Putamen (tissue), 1 donor: ENCODE data around the gene HDAC8.
"Not testable (repeated sequence)": the region's sequence is repeated elsewhere in the genome, so short reads cannot be mapped to it uniquely, and the experiment has no call there.

Experiments
- DNase-seq: peaks from one replicate; pipeline ENCODE4 v3.0.0-alpha.2; 2016; ENCODE audit warnings: low spot score

HDAC8 gene

DNA sequence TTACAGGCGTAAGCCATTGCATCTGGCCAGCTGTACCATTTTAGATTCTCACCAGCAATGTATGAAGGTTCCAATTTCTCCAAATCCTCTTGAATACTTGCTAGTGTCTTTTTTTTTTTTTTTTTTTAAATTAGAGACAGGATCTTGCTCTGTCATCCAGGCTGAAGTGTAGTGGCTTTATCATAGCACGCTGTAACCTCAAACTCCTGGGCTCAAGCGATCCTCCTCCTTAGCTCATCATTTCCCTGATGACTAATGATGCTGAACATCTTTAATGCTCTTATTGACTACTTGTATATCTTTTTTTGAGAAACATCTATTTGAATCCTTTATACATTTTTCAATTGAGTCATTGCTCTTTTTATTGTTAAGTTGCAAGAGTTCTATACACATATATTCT is 40.3 kb downstream of the HDAC8 start:
- DNase-seq, result no peak

DNA sequence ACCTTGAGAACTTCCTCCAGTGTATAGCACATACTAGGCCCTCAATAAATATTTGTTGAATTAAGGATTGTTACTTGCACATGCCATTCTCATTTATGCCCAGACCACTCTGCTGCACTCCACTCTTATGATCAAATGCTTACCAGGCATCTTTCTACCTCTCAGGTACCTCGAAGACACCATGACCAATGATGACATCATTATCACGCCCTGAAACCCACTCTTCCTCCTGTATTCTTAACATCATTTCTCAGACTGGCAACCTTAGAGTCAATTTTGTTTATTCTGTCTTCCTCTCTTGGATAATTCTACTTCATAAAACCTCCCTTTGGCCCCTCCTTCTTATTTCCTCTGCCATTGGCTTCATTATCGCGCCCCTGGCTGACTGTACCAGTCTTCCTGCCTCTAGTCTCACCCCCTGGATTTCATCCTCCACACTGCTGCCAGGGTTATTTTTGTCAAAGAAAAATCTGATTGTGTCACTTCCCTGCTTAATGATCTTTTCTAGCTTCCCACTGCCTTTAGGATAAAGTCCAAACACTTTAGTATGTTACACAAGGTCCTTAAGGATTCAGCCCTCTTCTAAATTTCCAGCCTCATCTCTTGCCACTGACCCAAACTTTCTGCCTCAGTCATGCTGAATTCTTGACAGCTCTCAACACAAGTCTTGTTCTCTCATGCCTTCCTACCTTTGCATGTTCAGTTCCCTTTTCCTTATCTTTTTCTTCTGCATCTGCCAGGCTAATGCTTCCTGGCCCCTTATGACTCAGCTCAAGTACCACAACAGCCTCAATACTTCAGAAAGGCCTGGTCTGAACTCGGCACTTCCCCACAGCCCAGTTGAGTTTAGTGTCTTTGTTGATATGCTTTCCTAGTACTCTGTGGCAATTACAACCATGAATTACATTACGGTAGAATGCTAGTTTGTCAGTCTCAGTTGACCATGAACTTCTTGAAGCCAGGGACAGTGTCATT is 45.8 kb downstream of the HDAC8 start:
- no peak for DNase-seq

DNA sequence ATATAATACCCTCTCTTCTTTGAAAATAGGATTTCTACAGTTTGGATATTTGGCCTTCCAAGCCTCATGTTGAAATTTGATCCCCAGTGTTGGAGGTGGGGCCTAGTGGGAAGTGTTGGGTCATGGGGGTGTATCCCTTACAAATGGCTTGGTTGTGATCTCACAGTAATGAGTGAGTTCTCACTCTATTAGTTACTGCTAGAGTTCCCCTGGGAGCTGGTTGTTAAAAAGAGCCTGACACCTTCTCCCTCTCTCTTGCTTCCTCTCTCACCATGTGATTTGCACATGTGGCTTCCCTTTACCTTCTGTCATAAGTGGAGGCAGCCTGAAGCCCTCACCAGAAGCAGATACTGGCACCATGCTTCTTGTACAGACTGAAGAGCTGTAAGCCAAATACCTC is 73.9 kb downstream of the HDAC8 start:
- no peak for DNase-seq

DNA sequence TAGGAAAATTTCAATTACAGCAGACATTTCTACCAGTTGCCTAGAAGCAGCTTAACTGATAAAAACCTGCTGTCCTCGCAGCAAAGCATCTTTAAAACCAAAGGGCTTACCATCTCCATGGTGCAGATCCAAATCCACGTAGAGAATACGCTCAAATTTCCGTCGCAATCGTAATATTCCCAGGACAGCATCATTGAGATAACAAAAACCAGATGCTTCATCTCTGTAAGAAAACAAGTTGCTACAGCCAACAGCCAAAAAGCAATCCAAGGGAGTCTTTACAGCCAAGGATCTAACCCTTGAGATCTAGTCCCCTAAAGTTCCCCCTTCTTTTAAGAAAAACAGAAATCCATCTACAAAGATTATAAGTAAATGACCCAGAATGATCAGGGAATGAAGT is 77.6 kb downstream of the HDAC8 start:
- no peak for DNase-seq

DNA sequence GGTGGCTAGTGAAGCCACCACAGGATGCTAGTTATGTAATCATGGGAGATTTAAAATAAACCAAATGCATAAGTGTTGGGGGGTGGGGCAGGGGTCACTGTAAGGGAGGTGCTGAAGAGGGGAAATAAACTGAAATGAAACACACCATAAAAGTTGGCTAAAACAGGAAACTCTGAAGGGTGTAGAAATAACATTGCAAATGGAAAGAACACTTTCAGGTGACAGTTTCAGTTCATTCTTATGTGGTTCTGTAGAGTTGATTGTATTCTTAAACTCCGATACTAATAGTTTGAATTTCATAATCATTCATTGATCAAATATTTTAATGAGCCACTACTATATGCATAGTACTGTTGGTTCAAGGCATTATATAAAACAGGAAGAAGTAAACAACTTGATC is 80.1 kb downstream of the HDAC8 start:
- DNase-seq, result no peak

DNA sequence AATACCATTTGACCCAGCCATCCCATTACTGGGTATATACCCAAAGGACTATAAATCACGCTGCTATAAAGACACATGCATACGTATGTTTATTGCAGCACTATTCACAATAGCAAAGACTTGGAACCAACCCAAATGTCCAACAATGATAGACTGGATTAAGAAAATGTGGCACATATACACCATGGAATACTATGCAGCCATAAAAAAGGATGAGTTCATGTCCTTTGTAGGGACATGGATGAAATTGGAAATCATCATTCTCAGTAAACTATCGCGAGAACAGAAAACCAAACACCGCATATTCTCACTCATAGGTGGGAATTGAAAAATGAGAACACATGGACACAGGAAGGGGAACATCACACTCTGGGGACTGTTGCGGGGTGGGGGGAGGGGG is 82.4 kb downstream of the HDAC8 start:
- DNase-seq, result not testable (repeated sequence)

DNA sequence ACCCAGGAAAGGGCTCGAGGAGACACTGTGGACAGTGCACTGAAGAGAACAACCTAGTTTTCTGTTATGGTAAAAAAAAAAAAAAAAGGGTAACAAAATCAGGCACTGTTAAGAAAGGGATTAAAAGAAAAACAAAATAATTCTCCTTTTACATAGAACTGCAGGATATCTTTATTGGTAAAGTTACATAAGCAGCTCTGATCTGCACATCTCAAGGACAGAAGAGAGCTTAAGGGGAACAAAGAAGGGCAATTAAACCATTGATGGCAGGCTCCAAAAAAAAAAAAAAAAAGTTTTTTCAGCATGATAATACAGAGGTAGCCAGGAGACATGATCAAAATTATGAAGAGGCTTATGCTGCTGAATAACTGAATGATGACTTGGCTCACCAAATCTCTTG is 85.0 kb downstream of the HDAC8 start:
- DNase-seq, result no peak

DNA sequence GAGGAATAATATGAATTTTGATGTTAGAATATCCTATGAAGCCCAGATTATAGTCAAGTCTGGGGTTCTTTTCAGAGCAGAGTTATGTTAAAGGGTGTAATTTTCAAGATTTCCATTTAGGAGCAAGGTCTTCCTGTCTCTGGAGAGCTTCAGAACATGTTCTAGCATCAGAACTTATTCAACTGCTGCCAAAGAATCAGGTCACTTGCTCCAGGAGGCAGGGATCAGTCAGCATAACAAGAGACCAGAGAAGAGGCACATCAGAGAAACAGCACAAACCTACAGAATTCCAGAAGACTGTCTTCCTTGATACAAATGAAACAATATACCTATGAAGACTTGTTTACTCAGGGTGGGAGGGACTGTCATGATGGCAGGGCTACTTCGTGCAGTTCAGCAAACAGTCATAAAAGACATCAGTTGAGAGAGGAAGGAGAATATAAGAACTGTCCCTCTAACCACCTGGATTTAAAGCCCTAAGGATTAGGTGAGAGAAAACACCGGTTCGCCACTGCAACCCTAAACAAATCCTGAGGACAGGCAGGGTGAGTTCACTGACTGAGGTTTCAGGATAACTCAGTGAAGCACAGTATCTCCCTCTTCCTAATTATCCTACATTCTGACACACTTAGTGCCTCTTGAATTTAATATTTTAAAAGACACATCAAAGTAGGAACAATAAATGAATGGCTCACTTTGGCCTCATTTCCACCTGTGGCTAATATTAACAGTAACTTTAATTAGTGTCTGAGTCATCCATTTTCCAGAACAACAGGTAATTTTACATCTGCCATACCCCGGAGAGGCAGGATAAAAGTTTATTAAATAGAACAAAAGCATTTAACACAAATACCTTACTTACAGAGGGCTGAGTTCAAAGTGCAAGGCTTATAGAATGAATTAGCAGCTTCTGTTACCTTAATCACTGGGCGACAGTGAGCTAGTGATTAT is 93.0 kb downstream of the HDAC8 start:
- DNase-seq, result no peak

DNA sequence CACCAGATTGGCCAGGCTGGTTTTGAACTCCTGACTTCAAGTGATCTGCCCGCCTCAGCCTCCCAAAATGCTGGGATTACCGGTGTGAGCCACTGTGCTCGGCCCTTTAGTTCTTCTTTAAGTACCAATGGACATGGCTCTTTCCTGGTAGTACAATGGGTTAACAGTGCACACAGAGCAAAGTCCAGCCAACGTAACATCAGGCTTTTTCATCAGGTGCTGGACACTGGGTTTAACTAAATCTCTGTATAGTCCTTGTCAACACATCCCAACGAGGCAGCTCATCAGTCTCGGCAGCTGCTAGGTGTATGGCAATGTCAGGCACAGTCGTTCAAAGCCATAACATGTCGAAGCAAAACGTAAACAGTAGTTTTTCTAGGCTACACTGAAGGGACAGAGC is 93.8 kb downstream of the HDAC8 start:
- DNase-seq, result no peak

DNA sequence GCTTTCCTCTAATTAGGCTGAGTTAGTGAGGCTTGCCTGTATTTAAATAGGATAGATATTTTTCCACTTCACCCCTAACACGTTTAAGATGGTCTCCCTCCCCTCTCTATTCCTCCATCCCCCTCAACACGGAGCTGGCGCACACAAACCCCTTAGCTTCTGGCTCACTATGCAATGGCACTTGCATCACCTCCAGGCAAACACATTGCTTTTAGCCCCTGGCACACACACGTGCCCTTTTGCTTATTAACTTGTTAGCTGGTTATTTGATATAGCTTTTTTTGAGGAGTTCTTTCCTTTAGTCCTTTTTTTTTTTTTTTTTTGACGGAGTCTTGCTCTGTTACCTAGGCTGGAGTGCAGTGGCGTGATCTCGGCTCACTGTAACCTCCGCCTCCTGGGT is 94.3 kb downstream of the HDAC8 start:
- DNase-seq, result no peak

DNA sequence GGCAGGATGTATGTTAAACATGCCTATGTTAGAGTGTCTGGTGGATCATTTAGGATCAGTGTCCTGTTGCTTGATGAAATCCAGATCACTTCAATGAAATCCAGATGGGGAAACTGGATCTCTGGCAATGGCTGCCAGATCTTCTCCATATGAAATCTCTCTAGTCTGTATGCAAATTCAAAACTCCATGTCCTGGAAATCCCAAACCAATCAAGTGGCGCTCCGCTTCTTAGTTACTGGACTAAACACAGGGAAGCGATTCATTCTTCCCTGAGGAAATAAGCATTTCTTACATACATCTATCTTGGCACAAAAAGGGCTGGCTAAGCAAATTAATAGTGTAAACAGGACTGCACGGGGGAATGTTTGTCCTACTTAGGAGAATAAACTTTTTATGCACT is 94.9 kb downstream of the HDAC8 start:
- DNase-seq, result no peak

DNA sequence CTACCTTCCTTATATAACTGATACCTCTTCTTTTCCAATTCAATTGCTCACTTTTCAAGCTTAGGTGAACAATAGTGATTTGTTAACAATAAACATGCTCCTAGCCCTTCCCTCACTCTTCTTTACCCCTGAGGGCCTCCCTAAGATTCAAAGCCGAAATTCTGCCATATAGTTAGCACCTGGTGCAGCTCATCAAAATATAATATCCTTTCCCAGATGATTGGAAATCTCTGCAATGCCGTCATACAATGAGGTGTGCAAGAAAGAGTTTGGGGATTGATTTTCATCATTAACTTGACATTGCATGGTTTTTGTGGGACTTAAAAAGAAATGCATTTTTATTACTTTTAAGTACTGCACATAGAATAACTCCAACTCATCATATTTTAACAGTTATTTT is 95.3 kb downstream of the HDAC8 start:
- no peak for DNase-seq

DNA sequence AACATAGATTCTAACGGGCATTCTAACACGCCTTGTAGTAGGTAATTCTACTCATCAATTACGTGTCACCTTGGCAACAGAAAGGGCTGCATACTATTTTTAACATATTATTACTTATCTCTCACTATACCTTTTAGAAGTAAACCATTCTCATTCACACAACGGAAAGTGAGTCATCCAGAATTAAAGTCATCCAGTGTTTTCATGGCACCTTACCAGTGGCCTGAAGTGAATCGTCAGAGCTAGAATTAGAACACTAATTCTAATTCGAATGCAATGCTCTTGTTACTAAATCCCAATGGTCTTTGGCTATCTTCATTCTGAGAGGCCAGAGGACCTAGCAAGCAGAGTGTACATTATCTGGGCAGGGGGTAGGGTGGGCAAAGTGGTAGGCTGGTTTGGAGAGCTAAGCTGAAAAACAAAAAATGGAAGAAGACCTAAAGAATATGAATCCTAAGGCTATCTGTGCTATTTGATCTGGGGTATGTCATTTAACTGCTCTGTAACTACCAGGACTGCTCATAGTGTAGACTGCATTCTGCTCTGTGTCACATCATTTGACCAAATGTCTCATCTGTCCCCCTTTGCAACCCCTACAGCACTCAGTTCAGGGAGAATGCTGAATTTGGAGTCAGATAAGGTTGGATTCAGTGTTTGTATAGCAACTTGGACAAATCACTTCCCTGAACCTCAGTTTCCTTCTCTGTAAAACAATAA is 96.5 kb downstream of the HDAC8 start:
- no peak for DNase-seq

DNA sequence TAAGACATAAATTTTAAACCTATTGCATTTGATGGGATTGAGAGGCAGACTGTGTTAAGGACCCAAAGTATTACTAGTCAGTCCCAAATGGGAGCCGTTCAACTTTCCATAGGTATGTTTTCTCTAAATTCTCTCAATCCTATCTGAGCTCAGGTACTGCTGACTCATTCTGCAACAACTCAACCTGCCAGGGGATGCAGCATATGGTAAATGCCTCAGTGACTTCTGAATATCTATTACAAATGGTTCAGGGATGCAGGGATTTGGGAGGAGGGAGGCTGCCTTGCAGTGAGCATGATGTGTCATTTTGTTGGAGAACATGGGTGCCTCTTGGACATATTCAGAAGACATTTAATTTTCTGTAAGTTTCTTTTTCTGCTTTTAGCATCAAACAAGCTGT is 97.3 kb downstream of the HDAC8 start:
- no peak for DNase-seq

DNA sequence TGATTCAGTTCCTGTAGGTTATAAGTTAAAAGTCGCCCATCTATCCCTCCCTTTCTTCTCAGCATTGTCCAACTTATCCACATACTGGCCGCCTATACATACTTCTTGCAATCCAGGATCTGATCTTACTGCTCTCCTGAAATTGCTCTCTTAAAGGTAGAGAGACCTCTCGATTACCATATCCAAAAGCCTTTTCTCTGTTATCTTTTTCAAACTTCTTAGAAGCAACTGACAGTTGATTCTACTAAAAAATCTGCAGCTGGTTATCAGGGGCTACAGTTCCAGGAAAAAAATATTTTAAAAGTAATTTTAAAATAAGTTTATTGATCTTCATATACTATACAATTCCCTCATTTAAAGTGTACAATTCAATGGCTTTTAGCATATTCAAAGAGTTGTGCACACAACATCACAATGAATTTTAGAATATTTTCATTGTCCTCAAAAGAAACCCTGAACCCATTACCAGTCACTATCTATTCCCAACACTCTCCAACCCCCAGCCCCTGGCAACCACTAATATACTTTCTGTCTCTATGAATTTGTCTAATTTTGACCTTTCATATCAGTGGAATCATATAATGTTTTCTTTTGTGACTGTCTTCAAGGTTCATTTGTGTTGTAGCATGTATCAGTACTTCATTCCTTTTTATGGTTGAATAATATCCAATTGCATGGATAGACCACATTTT is 102.0 kb downstream of the HDAC8 start:
- no peak for DNase-seq

DNA sequence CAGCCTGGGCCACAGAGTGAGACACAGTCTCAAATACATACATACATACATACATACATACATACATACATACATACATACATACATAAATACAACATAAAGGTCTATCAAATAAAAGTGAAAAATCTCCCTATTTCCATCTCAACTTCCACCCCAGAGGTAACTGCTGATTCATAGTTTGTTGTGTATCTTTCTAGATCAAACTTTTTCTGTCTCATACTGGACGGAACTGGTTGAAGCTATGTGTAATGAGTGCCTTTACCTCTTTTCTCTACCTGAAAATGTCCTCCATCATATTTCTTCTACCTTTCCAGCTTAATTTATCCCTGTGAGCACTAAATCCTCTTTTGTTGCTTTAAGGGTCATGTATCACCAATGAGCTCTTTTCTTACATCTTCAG is 102.5 kb downstream of the HDAC8 start:
- no peak for DNase-seq

DNA sequence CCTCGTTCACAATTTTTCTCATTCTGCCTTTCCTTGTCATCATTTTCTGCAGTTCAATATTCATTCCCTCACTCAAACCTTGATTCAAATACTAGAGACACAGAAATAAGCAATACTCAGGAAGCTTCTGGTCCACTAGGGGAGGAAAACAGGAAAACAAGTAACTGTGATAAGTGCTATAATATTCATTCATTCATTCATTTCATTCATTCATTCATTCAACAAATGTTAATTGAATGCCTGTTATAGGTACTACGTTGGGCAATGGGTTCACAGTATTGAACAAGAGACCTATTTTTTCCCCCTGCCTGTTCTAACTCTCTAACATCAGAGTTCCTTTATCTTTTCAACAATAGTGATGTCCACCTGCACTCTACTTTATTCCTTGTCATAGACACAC is 104.0 kb downstream of the HDAC8 start:
- DNase-seq, result no peak

DNA sequence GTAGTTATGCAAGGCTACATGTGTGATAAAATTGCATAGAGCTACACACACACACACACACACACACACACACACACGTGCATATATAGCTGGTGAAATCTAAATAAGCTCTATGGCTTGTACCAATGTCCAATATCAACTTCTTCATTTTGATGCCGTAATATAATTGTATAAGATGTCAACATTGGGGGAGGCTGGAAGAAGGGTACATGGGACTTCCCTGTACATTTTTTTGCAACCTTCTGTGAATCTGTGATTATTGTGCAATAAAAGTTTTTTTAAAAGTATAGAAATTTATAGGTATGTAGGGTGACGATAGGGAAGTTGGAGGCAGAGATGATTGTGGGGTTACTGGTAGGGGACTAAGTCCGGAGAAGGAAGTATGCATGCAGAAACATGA is 105.5 kb downstream of the HDAC8 start:
- DNase-seq, result no peak

DNA sequence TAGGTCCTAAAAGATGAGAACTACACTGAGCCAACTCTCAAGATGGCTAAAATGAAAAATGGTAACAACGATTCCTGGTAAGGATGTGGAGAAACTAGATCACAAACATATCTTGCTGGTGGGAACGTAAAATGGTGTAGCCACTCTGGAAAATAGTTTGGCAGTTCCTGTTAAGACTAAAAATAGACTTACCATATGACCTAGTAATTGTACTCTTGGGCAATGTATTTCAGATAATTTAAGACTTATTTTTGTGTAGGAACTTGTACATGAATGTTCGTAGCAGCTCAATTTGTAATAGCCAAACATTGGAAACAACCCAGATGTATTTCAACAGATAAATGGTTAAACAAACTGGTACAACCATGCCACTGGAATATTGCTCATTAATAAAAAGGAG is 106.2 kb downstream of the HDAC8 start:
- no peak for DNase-seq

DNA sequence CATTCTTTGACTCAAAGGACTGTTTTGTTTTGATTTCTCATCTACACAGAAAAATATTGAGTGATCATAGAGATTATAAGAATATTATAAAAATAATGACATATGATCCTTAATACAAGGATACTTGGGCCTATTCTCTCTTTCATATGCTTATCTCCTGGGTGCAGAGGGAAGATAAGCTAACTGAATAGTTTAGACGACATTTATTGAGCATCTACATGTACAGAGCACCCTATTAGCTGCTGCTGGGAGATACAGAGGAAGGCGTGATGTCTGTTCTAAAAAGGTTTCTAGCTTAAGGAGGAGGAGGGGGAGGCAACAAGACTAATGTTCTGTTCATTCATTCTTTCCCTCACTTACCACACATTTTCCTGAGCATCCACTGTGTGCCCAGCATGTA is 106.8 kb downstream of the HDAC8 start:
- no peak for DNase-seq

DNA sequence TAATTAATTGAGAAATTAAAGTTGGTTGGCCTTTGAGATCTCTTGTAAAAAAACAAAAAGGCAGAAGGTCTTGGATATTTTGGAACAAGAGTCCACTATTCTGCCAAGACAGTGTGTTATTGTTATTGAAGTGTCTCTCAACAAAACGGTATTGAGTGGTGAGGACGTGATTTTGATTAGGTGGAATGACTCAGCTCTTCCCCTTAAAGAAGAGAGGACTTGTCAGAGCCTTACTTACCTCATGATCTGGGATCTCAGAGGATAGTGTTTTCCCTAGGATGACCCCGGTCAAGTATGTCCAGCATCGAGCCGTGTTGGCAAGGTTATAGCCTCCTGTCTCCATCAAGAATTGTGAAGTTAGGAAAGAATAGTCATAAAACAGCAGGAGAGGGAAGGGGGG is 110.9 kb downstream of the HDAC8 start:
- no peak for DNase-seq

DNA sequence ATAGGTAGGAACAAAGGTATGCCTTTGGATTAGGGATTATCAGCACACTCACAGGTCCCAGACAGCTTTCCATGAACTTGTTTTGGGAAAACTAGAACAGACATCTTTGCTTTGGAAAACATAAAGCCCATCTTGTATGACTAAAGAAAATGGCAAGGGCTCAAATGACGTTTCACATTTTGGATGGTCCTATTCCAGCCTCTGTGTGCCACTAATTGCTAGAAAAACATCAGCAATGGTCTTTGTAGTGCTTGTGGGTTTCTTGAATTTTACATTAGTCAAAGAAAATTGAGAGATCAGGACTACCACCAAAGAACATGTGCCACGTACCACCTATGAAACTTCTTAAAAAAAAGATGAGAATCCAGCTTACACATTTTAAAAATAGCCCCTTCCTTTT is 111.4 kb downstream of the HDAC8 start:
- DNase-seq, result no peak
